GM21423 (cell line): Measurements from ENCODE around the gene SIRT2.
A peak's percentile ranks its signal among the peaks of the same experiment; 100 is the strongest.
"Not testable (repeated sequence)": the region's sequence is repeated elsewhere in the genome, so short reads cannot be mapped to it uniquely, and the experiment has no call there.

Experiments used
- ATAC-seq: cut with Tn5 transposase; IDR thresholded peaks from one replicate; pipeline ENCODE4 v1.9.1; 2021; ENCODE audit warnings: mild to moderate bottlenecking, moderate library complexity; ENCODE audit not compliant: unreplicated experiment

Gene SIRT2

GRCh38 chr19:38899447-38900201, at the start of gene SIRT2, which contains the start of gene NFKBIB:
SIRT2 (minus strand) TSS chr19:38899618; CDS start chr19:38899521, 97 bp downstream.
NFKBIB (plus strand) TSS chr19:38899969; CDS start chr19:38900033, 64 bp downstream.
- ATAC-seq = peak; percentile 91

- ATAC-seq = no peak
Observed at GRCh38 chr19:38946229-38947010, 47.0 kb upstream of the SIRT2 start.

- no peak for ATAC-seq
Observed at GRCh38 chr19:38945562-38946228, 46.3 kb upstream of the SIRT2 start.

GRCh38 chr19:38944981-38945506, 45.6 kb upstream of the SIRT2 start:
- ATAC-seq = no peak

- ATAC-seq = no peak
Observed at GRCh38 chr19:38942471-38943181, 43.2 kb upstream of the SIRT2 start.

- ATAC-seq = no peak
Observed at GRCh38 chr19:38941979-38942378, 42.6 kb upstream of the SIRT2 start.

- ATAC-seq = not testable (repeated sequence)
Observed at GRCh38 chr19:38941466-38941865, 42.0 kb upstream of the SIRT2 start.

- ATAC-seq = no peak
Observed at GRCh38 chr19:38939957-38940356, 40.5 kb upstream of the SIRT2 start.

- no peak for ATAC-seq
Observed at GRCh38 chr19:38933544-38933943, 34.1 kb upstream of the SIRT2 start.

- no peak for ATAC-seq
Observed at GRCh38 chr19:38932425-38933179, 33.2 kb upstream of the SIRT2 start.

GRCh38 chr19:38931521-38931793, 32.0 kb upstream of the SIRT2 start:
- ATAC-seq = no peak

GRCh38 chr19:38930776-38931520, 31.5 kb upstream of the SIRT2 start, which contains the start of gene MRPS12:
MRPS12 (plus strand) TSS chr19:38930944; CDS start chr19:38931295, 351 bp downstream.
- ATAC-seq = peak; percentile 92

- peak; percentile 70 for ATAC-seq
Observed at GRCh38 chr19:38929929-38930775, 30.7 kb upstream of the SIRT2 start, which contains the start of gene SARS2. SARS2 (minus strand) TSS chr19:38930763; CDS start chr19:38930736, 27 bp downstream.

- ATAC-seq = no peak
Observed at GRCh38 chr19:38928391-38929001, 29.1 kb upstream of the SIRT2 start.

- no peak for ATAC-seq
Observed at GRCh38 chr19:38924388-38924787, 25.0 kb upstream of the SIRT2 start.

GRCh38 chr19:38922482-38922881, 23.1 kb upstream of the SIRT2 start:
- ATAC-seq = no peak

GRCh38 chr19:38921420-38922274, 22.2 kb upstream of the SIRT2 start:
- ATAC-seq = no peak
